GM06990 (cell line): Measurements from ENCODE around the gene CSNK2B.

Experiments used
- DNase-seq: peaks from one replicate; pipeline ENCODE4 v3.0.0-alpha.2; 2011; ENCODE audit not compliant: insufficient read length; ENCODE audit errors: extremely low read depth
- H3K27me3 ChIP-seq: replicated peaks from 2 replicates; pipeline ENCODE4 v1.6.0; 2011; ENCODE audit warnings: low read length; ENCODE audit not compliant: control insufficient read depth, insufficient read depth
- H3K36me3 ChIP-seq: 2 replicates; pipeline ENCODE4 v1.5.1; 2011; ENCODE audit warnings: low read length; ENCODE audit not compliant: control insufficient read depth, insufficient read depth
- H3K4me3 ChIP-seq: replicated peaks from 2 replicates; pipeline ENCODE4 v1.5.1; 2011; ENCODE audit warnings: low read depth, mild to moderate bottlenecking, control low read depth, low read length
- CTCF ChIP-seq: IDR thresholded peaks from 2 replicates; pipeline ENCODE4 v1.5.1; 2011; ENCODE audit warnings: low read length, control low read depth, mild to moderate bottlenecking, inconsistent platforms; ENCODE audit not compliant: insufficient read depth, poor library complexity, severe bottlenecking

The CSNK2B gene

GRCh38 chr6:31630177-31630934 lies 35.5 kb upstream of the CSNK2B start:
- Histone ChIP-seq H3K27me3 (no peaks in the 10 kb centered on the region), H3K4me3 (no peak overlapping the region), H3K36me3 (peaks cover 70% of the 10 kb centered on the region)
- no peak for TF ChIP-seq CTCF
- no peak for DNase-seq

GRCh38 chr6:31631209-31631608 lies 34.7 kb upstream of the CSNK2B start:
- Histone ChIP-seq H3K27me3 (no peaks in the 10 kb centered on the region), H3K36me3 (peaks cover 67% of the 10 kb centered on the region), H3K4me3 (no peak overlapping the region)
- no peak for DNase-seq
- no peak for TF ChIP-seq CTCF

GRCh38 chr6:31631681-31632278 lies 34.1 kb upstream of the CSNK2B start:
- no peak for TF ChIP-seq CTCF
- no peak overlapping the region for H3K4me3 ChIP-seq
- no peak for DNase-seq
- H3K27me3 ChIP-seq, result no peaks in the 10 kb centered on the region
- peaks cover 69% of the 10 kb centered on the region for H3K36me3 ChIP-seq

- no peaks in the 10 kb centered on the region for H3K27me3 ChIP-seq
- no peak for DNase-seq
- TF ChIP-seq CTCF, result no peak
- peaks cover 70% of the 10 kb centered on the region for H3K36me3 ChIP-seq
- H3K4me3 ChIP-seq, result no peak overlapping the region
Observed at GRCh38 chr6:31632279-31632946, 33.5 kb upstream of the CSNK2B start.

- no peak for DNase-seq
- no peak overlapping the region for H3K4me3 ChIP-seq
- H3K36me3 ChIP-seq, result peaks cover 66% of the 10 kb centered on the region
- no peaks in the 10 kb centered on the region for H3K27me3 ChIP-seq
- TF ChIP-seq CTCF, result no peak
Observed at GRCh38 chr6:31633447-31633846, 32.4 kb upstream of the CSNK2B start.
